Measurements from ENCODE around the gene XRCC3.
"Not testable (repeated sequence)": the region's sequence is repeated elsewhere in the genome, so short reads cannot be mapped to it uniquely, and the experiment has no call there.

Gene XRCC3

DNA sequence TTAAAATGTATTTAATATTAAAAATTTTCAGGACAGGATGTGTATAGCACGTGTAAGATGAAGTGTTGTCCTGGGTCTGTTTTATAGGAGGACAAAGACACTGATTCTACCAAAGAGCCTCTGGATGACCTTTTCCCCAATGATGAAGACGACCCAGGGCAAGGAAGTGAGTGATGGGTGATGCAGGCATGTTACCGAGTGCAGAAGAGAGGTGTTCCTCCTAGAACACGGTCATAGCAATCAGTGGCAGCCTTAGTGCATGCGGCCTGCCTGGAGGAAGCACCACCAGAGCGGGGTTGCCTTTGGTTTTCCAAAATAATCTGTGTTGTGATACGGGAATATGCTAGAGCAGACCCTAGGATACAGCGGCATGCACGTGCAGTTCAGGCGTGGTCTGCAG is 53.2 kb downstream of the XRCC3 start:
- H3K4me3 ChIP-seq (ENCODE audit: low read depth, low read length), result no peak overlapping the region
- TF ChIP-seq, protein P1, sequence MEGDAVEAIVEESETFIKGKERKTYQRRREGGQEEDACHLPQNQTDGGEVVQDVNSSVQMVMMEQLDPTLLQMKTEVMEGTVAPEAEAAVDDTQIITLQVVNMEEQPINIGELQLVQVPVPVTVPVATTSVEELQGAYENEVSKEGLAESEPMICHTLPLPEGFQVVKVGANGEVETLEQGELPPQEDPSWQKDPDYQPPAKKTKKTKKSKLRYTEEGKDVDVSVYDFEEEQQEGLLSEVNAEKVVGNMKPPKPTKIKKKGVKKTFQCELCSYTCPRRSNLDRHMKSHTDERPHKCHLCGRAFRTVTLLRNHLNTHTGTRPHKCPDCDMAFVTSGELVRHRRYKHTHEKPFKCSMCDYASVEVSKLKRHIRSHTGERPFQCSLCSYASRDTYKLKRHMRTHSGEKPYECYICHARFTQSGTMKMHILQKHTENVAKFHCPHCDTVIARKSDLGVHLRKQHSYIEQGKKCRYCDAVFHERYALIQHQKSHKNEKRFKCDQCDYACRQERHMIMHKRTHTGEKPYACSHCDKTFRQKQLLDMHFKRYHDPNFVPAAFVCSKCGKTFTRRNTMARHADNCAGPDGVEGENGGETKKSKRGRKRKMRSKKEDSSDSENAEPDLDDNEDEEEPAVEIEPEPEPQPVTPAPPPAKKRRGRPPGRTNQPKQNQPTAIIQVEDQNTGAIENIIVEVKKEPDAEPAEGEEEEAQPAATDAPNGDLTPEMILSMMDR (IDR thresholded peaks at IDR 0.05; ENCODE audit: borderline replicate concordance, insufficient read depth, low read depth, low read length), result no peak

DNA sequence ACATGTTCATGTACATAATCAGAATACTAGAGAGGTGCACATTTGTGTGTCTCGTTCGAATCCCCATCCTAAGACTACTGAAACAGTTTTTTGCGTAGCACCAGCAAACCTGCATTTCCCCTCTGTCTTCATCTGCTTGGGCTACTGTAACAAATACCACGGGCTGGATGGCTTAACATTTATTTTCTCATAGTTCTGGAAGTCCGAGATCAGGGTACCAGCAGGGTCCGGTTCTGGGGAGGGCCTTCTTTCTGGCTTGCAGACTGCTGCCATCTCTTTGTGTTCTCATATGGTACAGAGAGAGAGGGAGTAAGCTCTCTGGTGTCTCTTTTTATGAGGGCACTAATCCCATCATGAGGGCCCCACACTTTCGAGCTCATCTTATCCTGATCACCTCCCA is 55.6 kb downstream of the XRCC3 start:
- H3K4me3 ChIP-seq (ENCODE audit: low read depth, low read length), result no peak overlapping the region
- TF ChIP-seq, protein P1 (IDR thresholded peaks at IDR 0.05; ENCODE audit: borderline replicate concordance, insufficient read depth, low read depth, low read length), result no peak

GRCh38 chr14:103657471-103657870 is 57.8 kb downstream of the XRCC3 start:
- no peak overlapping the region for H3K4me3 ChIP-seq (ENCODE audit: low read depth, low read length)
- TF ChIP-seq, protein P1 (IDR thresholded peaks at IDR 0.05; ENCODE audit: borderline replicate concordance, insufficient read depth, low read depth, low read length), result no peak

DNA sequence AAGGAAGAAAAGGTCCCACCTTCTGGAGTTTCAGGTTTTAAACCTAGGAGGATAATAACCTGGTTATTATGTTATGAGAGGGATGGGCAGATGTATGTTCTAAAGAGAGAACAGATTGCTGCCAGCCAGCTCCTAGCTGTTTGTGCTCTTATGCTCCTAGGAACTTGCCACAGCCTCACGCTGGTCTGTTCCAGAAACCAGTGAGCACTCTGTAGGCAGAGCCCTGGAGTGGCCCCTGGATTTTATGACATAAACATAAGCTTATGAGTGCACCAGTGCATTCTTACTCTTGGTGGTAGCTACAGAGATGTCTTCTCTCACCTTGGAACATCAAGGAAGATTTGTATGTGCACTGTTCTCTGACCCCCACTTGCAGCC is 58.5 kb downstream of the XRCC3 start:
- no peak overlapping the region for H3K4me3 ChIP-seq (ENCODE audit: low read depth, low read length)
- TF ChIP-seq, protein P1 (IDR thresholded peaks at IDR 0.05; ENCODE audit: borderline replicate concordance, insufficient read depth, low read depth, low read length), result no peak

DNA sequence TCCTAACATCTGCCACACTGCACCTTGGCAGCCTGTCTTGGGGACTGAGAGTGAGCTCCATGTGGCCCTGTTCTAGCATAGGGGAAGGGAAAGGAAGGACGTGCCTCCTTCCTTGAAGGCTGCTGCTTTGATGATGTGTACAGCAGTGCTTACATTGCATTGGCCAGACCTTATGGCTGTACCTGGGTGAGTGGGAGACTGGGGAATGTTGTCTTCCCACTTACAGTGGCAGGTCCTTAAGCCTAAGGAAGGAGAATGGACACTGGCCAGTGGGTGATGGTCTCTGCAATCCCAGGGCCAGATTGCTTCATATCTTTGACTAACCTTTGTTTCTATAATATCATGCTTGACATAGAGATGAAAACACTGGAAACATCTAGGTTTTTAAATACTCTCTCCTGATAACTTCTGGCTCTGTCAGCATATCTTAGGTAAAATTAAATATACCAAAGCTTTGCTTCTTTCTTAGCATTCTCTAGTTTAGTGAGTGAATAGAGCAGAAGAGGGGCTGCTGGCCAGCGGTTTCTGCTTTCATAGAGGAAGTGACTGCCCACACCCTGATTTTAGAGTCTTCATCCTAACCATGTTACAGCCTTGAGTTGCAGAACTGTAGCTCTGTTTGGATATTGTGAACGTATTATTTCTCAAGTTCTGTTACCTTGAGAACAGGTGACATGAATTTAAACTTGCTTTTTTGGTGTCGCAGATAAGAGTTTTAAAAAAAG is 59.1 kb downstream of the XRCC3 start:
- no peak overlapping the region for H3K4me3 ChIP-seq (ENCODE audit: low read depth, low read length)
- TF ChIP-seq, protein P1 (IDR thresholded peaks at IDR 0.05; ENCODE audit: borderline replicate concordance, insufficient read depth, low read depth, low read length), result no peak

- TF ChIP-seq, protein P1 (IDR thresholded peaks at IDR 0.05; ENCODE audit: borderline replicate concordance, insufficient read depth, low read depth, low read length), result no peak
These were observed 60.6 kb downstream of the XRCC3 start for GRCh38 chr14:103654619-103655018.

GRCh38 chr14:103653805-103654204 is 61.4 kb downstream of the XRCC3 start:
- H3K4me3 ChIP-seq (ENCODE audit: low read depth, low read length), result no peak overlapping the region
- TF ChIP-seq, protein P1 (IDR thresholded peaks at IDR 0.05; ENCODE audit: borderline replicate concordance, insufficient read depth, low read depth, low read length), result no peak

More at GRCh38 chr14:103654619-103655018, 60.6 kb downstream of the XRCC3 start:
- no peak overlapping the region for H3K4me3 ChIP-seq (ENCODE audit: low read depth, low read length)

DNA sequence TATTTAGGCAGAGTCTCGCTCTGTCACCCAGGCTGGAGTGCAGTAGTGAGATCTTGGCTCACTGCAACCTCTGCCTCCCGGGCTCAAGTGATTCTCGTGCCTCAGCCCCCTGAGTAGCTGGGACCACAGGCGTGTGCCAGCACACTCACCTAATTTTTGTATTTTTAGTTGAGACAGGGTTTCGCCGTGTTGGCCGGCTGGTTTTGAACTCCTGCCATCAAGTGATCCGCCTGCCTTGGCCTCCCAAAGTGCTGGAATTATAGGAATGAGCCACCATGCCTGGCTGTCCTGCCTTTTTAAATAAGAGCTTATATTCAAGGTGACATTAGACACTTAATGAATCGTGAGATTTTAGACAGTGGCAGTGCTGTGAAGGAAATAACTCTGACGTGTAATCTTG is 61.9 kb downstream of the XRCC3 start:
- not testable (repeated sequence) for H3K4me3 ChIP-seq (ENCODE audit: low read depth, low read length)

All from GM12875 (cell line).